ENCODE results near the gene FLOT1. TPM values are rescaled to one million over a fixed set of nuclear protein-coding genes. Genes with fewer than 3 reads are reported as not detected.

Gene FLOT1
- total and polyA plus RNA-seq, 9 donors: 84.5 to 113 (median 105) TPM

DNA sequence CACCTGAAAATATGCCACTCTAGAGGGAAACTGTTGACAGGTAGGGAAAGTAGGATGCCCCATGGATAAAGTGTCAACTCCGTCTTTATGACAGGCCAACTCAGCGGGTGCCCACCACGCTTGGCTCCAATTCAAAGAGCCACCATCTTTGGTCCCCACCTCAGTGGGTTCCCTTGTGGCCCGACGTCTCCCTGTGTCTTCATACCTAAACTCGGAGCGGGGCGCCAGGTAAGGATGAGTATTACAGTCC lies 25.7 kb downstream of the FLOT1 start:
- peak overlapping the region; percentile 80 for H3K4me3 ChIP-seq (ENCODE audit: low read length)
- no peaks in the 10 kb centered on the region for H3K27me3 ChIP-seq (ENCODE audit: control insufficient read depth, insufficient read depth, low read length)
- peak overlapping the region; percentile 96 for H3K27ac ChIP-seq (ENCODE audit: low read length)
- DNase-seq: no peak
- H3K9me3 ChIP-seq (replicated peaks; ENCODE audit: control insufficient read depth, low read depth, low read length): no peaks in the 10 kb centered on the region
- H3K4me1 ChIP-seq (ENCODE audit: control insufficient read depth, insufficient read depth, low read length): peaks cover 20% of the 10 kb centered on the region
- 0% methylated on average over 8 of the region's 8 CpGs for WGBS (ENCODE audit: insufficient coverage)
- H3K36me3 ChIP-seq (ENCODE audit: control insufficient read depth, insufficient read depth, low read length): peaks cover 36% of the 10 kb centered on the region

DNA sequence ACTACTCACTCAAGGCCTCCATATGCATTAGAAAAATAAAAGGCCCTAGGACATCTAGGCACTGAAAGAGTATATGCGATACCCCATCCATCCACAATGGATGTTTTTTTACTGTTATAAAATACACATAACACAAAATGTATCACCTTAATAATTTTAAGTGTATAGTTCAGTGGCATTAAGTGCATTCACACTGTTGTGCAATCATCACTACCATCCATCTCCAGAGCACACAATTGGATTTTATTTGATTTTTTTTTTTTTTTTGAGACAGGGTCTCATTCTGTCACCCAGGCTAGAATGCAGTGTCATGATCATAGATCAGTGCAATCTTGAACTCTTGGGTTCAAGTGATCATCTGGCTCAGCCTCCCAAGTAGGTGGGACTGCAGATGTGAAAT lies 28.2 kb downstream of the FLOT1 start:
- Histone ChIP-seq H3K4me3 (ENCODE audit: low read length) (no peak overlapping the region), H3K27me3 (ENCODE audit: control insufficient read depth, insufficient read depth, low read length) (no peaks in the 10 kb centered on the region), H3K9me3 (replicated peaks; ENCODE audit: control insufficient read depth, low read depth, low read length) (no peaks in the 10 kb centered on the region), H3K36me3 (ENCODE audit: control insufficient read depth, insufficient read depth, low read length) (peaks cover 53% of the 10 kb centered on the region), H3K27ac (ENCODE audit: low read length) (no peak overlapping the region), H3K4me1 (ENCODE audit: control insufficient read depth, insufficient read depth, low read length) (peaks cover 15% of the 10 kb centered on the region)
- no peak for DNase-seq
- no CpG with 5 or more reads among the region's 1 CpG for WGBS (ENCODE audit: insufficient coverage)

DNA sequence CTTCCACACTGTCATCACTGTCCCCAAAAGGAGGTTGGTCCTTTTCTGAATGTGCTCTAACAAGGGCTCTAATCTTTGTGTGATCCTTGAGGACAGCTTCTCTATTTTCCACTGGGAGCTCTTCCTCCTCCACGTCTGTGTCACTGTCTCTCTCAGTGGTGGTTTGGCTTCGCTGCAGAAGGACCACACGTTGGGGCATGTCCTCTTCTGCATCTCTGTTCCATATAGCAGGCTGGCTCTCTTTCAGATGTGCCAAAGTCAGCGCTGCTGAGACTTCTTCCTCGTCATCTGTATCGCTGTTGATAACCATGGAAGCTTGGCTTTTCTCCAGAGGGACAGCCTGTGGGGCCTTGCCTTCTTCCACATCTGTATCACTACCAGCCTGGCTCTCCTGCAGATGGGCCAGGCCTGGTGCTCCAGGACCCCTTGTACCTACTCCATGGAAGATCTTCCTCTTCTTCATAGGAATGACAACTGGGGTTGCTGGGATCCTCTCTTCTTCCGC lies 30.0 kb downstream of the FLOT1 start:
- Histone ChIP-seq H3K27ac (ENCODE audit: low read length) (no peak overlapping the region), H3K36me3 (ENCODE audit: control insufficient read depth, insufficient read depth, low read length) (peaks cover 68% of the 10 kb centered on the region), H3K4me3 (ENCODE audit: low read length) (no peak overlapping the region), H3K4me1 (ENCODE audit: control insufficient read depth, insufficient read depth, low read length) (peaks cover 8% of the 10 kb centered on the region), H3K9me3 (replicated peaks; ENCODE audit: control insufficient read depth, low read depth, low read length) (no peaks in the 10 kb centered on the region), H3K27me3 (ENCODE audit: control insufficient read depth, insufficient read depth, low read length) (no peaks in the 10 kb centered on the region)
- WGBS (ENCODE audit: insufficient coverage): 87% methylated on average over 7 of the region's 7 CpGs
- no peak for DNase-seq

DNA sequence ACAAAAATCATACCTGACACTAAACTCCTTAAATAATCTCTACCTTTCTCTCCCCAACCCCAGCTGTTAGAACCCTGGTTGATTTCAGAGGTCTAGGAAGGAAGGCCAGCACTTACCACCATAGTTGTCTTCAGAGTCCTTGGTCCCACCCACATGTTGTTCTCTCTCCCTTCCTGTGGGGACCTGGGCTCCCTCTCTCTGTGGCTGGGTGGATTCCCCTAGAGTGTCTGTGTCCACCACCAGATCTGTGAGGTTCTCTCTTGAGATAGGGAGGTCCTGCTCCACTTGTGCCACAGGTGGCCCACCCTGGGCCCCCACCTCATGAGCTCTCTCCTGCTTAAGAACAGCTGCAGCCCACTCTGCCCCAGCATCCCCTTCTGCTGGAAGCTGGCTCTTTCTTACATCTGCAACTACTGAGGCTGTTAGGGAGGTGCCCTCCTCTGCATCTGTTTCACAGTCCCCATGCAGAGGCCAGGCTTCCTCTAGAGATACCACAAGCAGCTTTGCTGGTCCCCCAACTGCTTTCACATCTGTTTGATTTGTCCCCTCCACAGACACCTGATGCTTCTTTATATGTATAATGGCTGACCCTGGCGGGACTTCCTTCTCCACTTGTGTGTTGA lies 30.6 kb downstream of the FLOT1 start:
- no peaks in the 10 kb centered on the region for H3K9me3 ChIP-seq (replicated peaks; ENCODE audit: control insufficient read depth, low read depth, low read length)
- no peak for DNase-seq
- H3K36me3 ChIP-seq (ENCODE audit: control insufficient read depth, insufficient read depth, low read length): peaks cover 74% of the 10 kb centered on the region
- WGBS (ENCODE audit: insufficient coverage): no CpG with 5 or more reads among the region's 1 CpG
- peaks cover 7% of the 10 kb centered on the region for H3K4me1 ChIP-seq (ENCODE audit: control insufficient read depth, insufficient read depth, low read length)
- H3K4me3 ChIP-seq (ENCODE audit: low read length): no peak overlapping the region
- H3K27ac ChIP-seq (ENCODE audit: low read length): no peak overlapping the region
- H3K27me3 ChIP-seq (ENCODE audit: control insufficient read depth, insufficient read depth, low read length): no peaks in the 10 kb centered on the region

DNA sequence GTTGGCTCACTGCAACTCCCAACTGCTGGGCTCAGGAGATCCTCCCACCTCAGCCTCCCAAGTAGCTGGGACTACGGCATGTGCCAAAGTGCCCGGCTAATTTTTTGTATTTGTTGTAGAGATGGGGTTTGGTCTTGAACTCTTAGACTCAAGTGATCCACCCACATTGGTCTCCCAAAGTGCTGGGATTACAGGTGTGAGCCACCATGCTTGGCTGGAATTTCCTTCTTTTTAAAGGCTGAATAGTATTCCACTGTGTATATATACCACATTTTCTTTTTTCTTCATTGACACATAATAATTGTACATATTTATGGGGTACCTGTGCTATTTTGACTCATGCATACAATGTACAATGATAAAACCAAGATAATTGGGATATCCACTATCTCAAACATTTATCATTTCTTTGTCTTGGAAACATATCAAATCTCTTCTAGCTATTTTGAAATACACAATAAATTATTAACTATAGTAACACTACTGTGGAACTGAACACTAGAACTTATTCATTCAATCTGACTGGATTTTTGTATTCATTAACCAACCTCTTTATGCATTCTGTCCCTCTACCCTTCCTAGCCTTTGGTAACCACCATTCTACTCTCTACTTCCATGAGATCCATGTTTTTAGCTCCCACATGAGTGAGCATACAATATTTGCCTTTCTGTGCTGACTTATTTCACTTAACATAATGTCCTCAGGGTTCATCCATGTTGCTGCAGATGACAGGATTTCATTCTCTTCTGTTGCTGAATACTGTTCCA lies 33.2 kb downstream of the FLOT1 start:
- no peak overlapping the region for H3K27ac ChIP-seq (ENCODE audit: low read length)
- no peaks in the 10 kb centered on the region for H3K4me1 ChIP-seq (ENCODE audit: control insufficient read depth, insufficient read depth, low read length)
- peaks cover 83% of the 10 kb centered on the region for H3K36me3 ChIP-seq (ENCODE audit: control insufficient read depth, insufficient read depth, low read length)
- H3K9me3 ChIP-seq (replicated peaks; ENCODE audit: control insufficient read depth, low read depth, low read length): no peaks in the 10 kb centered on the region
- WGBS (ENCODE audit: insufficient coverage): no CpG with 5 or more reads among the region's 2 CpGs
- no peaks in the 10 kb centered on the region for H3K27me3 ChIP-seq (ENCODE audit: control insufficient read depth, insufficient read depth, low read length)
- no peak overlapping the region for H3K4me3 ChIP-seq (ENCODE audit: low read length)
- DNase-seq: no peak

DNA sequence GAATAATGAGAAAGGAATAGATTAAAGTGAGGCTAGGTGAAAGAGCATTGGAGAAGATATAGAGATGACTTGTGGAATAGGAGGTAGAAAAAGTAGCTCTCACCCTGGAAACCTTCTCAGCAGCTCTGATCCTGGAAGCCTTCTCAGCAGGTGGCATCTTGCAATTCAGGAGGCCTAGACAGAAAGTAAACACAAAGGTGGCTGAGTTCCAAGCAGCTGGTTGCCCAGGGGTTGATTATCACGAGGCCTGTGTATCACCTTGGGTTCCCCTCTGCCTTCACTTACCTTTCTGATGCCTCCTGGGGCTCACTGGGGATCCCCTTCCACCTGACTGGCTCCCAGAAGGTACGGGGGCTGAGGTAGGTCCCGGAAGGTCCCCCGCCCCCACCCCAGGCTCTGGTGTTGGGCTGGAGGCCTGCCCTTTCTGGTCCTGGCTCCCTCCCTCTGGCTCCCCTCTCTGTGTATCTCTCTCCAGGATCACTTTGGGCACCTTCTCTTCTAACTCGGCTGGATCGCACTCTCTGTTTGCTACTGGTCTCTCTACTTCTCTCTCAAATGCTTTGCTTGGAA lies 35.1 kb downstream of the FLOT1 start:
- no peaks in the 10 kb centered on the region for H3K4me1 ChIP-seq (ENCODE audit: control insufficient read depth, insufficient read depth, low read length)
- WGBS (ENCODE audit: insufficient coverage): 83% methylated on average over 6 of the region's 6 CpGs
- H3K4me3 ChIP-seq (ENCODE audit: low read length): no peak overlapping the region
- H3K36me3 ChIP-seq (ENCODE audit: control insufficient read depth, insufficient read depth, low read length): peaks cover 83% of the 10 kb centered on the region
- H3K9me3 ChIP-seq (replicated peaks; ENCODE audit: control insufficient read depth, low read depth, low read length): no peaks in the 10 kb centered on the region
- DNase-seq: no peak
- no peak overlapping the region for H3K27ac ChIP-seq (ENCODE audit: low read length)
- H3K27me3 ChIP-seq (ENCODE audit: control insufficient read depth, insufficient read depth, low read length): no peaks in the 10 kb centered on the region

DNA sequence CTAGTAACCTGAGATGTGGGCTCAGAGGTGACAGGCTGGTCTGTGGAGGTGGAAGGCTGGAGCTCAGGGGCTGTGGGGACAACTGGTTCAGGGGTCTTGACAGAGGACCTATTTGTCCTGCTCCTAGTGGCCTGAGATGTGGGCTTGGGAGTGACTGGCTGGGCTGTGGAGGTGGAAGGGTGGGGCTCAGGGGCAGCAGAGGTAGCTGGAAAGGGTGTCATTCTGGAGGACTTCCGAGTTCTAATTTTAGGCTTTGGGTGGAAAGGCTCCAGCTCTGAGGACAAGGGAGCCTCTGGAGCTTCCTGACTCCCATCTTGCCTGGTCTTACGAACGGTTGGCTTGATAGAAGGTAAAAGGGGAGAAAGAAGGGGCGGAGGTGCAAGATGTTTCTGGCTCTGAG lies 36.9 kb downstream of the FLOT1 start:
- Histone ChIP-seq H3K9me3 (replicated peaks; ENCODE audit: control insufficient read depth, low read depth, low read length) (no peaks in the 10 kb centered on the region), H3K27ac (ENCODE audit: low read length) (no peak overlapping the region)

DNA sequence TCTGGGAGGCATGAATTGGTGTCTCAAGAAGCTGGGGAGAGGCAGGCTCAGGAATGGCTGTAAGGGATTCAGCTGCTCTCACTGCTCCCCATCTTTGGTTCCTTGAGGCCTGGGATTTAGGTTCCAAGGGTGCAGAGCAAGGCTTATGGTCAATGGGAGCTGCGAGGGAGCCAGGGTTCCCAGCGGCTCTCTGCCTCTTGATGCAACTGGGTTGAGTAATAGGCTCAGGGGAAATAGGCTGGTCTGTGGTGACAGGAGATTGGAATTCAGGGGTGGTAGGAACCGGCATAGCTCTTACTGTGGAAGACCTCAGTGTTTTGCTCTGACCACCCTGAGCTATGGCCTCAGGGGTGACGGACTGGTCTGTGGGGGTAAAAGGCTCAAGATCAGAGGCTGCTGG lies 38.7 kb downstream of the FLOT1 start:
- Histone ChIP-seq H3K4me1 (ENCODE audit: control insufficient read depth, insufficient read depth, low read length) (no peaks in the 10 kb centered on the region), H3K36me3 (ENCODE audit: control insufficient read depth, insufficient read depth, low read length) (peaks cover 66% of the 10 kb centered on the region), H3K27me3 (ENCODE audit: control insufficient read depth, insufficient read depth, low read length) (no peaks in the 10 kb centered on the region), H3K27ac (ENCODE audit: low read length) (no peak overlapping the region), H3K4me3 (ENCODE audit: low read length) (no peak overlapping the region), H3K9me3 (replicated peaks; ENCODE audit: control insufficient read depth, low read depth, low read length) (no peaks in the 10 kb centered on the region)
- DNase-seq: no peak
- 95% methylated on average over 3 of the region's 4 CpGs for WGBS (ENCODE audit: insufficient coverage)

More for the DNA sequence above, 36.9 kb downstream of the FLOT1 start:
- DNase-seq: no peak
- H3K27me3 ChIP-seq (ENCODE audit: control insufficient read depth, insufficient read depth, low read length): no peaks in the 10 kb centered on the region
- H3K36me3 ChIP-seq (ENCODE audit: control insufficient read depth, insufficient read depth, low read length): peaks cover 69% of the 10 kb centered on the region
- no peaks in the 10 kb centered on the region for H3K4me1 ChIP-seq (ENCODE audit: control insufficient read depth, insufficient read depth, low read length)
- no peak overlapping the region for H3K4me3 ChIP-seq (ENCODE audit: low read length)
- WGBS (ENCODE audit: insufficient coverage): 98% methylated on average over 4 of the region's 4 CpGs

DNA sequence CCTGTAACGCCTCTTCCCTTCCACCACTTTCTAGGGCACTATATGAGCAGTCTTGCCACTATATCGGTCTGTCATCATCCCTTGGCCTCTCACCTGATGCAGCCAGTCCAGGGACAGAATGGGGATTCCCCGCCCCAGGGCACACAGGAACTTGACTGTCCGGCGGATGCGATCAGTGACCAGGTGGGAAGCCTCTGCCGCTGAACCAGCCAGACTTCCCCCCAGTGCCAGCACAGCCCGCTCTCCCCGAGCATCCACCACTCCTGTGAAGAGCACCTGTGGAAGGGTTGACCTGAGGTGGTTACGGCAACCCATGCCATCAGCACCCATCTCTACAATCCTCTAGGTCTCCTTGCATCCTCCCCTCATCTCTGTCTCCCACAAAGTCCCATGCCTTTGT lies 39.5 kb downstream of the FLOT1 start:
- H3K27ac ChIP-seq (ENCODE audit: low read length): no peak overlapping the region
- peaks cover 59% of the 10 kb centered on the region for H3K36me3 ChIP-seq (ENCODE audit: control insufficient read depth, insufficient read depth, low read length)
- no peak overlapping the region for H3K4me3 ChIP-seq (ENCODE audit: low read length)
- no peaks in the 10 kb centered on the region for H3K9me3 ChIP-seq (replicated peaks; ENCODE audit: control insufficient read depth, low read depth, low read length)
- no peaks in the 10 kb centered on the region for H3K27me3 ChIP-seq (ENCODE audit: control insufficient read depth, insufficient read depth, low read length)
- no peaks in the 10 kb centered on the region for H3K4me1 ChIP-seq (ENCODE audit: control insufficient read depth, insufficient read depth, low read length)
- WGBS (ENCODE audit: insufficient coverage): 89% methylated on average over 2 of the region's 10 CpGs
- no peak for DNase-seq

DNA sequence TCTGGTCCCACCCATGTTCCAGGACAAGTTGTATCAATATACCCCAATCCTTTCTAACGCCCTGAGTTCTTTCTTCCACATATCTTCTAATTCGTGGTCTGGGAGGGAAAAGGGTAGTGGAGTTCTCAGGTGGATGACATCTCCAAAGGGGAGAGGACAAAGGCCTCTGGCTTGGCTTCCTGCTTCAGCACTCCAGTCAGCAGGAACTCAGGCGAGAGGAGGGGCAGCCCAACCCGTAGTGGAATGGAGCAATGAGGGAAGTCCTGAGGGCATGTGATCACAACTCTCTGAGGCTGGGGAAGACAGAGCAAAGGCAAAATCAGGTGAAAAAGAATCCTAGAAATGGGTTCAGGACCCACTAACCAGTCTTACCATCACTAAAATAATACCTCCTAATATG lies 42.1 kb downstream of the FLOT1 start:
- H3K4me3 ChIP-seq (ENCODE audit: low read length): no peak overlapping the region
- H3K9me3 ChIP-seq (replicated peaks; ENCODE audit: control insufficient read depth, low read depth, low read length): no peaks in the 10 kb centered on the region
- peaks cover 37% of the 10 kb centered on the region for H3K36me3 ChIP-seq (ENCODE audit: control insufficient read depth, insufficient read depth, low read length)
- no peak for DNase-seq
- no peaks in the 10 kb centered on the region for H3K27me3 ChIP-seq (ENCODE audit: control insufficient read depth, insufficient read depth, low read length)
- H3K27ac ChIP-seq (ENCODE audit: low read length): no peak overlapping the region
- WGBS (ENCODE audit: insufficient coverage): 62% methylated on average over 2 of the region's 4 CpGs
- H3K4me1 ChIP-seq (ENCODE audit: control insufficient read depth, insufficient read depth, low read length): no peaks in the 10 kb centered on the region

All from muscle of leg (tissue), 11 donors.